Middle frontal gyrus (tissue), 1 donor: ENCODE measurements around the gene MAEA.
"Not testable (repeated sequence)": the region's sequence is repeated elsewhere in the genome, so short reads cannot be mapped to it uniquely, and the experiment has no call there.

Source experiments
- DNase-seq: peaks from one replicate; pipeline ENCODE4 v3.0.0-alpha.2; 2015; ENCODE audit warnings: low spot score; ENCODE audit errors: extremely low spot score

MAEA gene

DNA sequence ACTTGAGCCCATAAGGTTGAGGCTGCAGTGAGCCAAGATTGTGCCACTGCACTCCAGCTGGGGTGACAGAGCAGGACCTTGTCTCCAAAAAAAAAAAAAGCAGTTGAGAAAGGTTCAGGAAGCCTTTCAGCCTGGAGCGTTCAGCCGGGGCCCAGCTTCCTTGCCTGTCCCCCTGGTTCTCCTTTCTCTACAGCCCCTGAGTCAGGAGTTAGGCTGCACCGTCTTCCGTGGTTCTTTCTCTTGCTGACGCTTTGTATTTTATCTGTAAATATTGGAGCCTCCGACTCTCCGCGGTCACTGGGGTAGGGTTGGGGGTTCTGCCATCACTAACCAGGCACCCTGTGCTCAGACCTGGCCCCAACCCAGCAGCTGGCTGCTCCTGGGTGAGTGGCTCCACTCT is 43.6 kb downstream of the MAEA start:
- DNase-seq, result no peak

DNA sequence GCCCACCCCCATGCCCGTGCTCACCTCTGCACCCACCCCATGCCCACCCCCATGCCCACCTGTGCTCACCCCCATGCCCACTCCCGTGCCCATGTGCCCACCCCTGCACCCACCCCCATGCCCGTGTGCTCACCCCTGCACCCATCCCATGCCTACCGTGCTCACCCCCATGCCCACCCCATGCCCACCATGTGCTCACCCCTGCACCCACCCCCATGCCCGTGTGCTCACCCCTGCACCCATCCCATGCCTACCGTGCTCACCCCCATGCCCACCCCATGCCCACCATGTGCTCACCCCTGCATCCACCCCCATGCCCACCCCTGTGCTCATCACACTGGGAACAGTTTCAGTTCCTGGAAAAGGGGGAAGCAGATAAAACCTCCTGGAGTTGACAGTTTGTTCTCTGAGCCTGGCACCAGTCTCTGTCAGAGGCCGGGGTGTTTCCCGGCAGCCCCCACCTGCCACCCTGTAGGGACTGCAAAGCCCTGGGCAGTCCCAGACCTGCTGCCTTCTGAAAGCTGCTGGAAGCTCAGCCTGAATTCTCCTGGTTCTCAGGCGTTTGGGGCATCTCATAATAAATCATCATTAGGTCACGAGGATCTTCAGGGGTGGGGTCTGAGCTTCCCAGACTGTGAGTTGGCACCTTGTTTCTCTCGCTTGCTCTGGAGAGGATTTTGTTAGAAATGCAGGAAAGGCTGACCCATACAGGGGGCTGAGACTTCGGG is 44.3 kb downstream of the MAEA start:
- not testable (repeated sequence) for DNase-seq

DNA sequence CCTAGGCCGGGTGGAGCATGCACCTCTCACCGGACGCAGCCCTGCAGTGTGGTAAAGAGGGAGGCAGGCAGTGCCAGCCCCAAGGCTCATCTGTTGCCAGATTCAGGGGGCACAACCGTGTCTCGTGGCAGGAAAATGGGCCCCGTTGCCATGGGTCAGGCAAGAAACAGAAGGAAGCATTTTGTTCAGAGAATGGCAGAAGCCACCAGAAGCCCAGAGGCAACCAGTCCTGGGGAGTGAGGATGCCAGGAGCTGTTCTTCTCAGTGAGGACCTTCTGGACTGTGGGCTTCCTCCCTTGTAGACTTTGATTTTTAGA is 44.8 kb downstream of the MAEA start:
- no peak for DNase-seq

DNA sequence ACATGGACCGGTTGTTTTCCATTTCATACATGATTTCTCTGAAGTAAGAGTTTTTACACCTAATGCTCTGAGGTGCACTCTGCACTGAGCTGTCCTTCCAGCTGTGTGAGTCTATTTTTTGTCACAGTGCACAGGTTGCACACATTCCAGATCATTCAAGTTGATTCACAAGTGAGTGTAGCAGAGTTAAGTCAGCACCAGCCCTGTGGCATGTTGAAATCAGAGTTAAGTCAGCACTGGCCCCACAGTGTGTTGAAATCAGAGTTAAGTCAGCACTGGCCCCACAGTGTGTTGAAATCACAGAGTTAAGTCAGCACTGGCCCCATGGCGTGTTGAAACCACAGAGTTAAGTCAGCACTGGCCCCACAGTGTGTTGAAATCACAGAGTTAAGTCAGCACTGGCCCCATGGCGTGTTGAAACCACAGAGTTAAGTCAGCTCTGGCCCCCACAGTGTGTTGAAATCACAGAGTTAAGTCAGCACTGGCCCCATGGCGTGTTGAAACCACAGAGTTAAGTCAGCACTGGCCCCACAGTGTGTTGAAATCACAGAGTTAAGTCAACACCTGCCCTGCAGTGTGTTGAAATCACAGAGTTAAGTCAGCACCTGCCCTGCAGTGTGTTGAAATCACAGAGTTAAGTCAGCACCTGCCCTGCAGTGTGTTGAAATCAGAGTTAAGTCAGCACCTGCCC is 45.6 kb downstream of the MAEA start:
- not testable (repeated sequence) for DNase-seq

DNA sequence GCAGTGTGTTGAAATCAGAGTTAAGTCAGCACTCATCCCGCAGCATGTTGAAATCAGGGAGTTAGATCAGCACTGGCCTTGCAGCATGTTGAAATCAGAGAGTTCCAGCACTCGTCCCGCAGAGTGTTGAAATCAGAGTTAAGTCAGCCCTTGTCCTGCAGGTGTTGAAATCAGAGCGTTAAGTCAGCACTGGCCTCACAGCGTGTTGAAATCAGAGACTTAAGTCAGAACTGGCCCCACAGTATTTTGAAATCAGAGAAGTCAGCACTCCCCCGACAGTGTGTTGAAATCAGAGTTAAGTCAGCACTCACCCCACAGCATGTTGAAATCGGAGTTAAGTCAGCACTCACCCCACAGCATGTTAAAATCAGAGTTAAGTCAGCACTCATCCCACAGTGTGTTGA is 46.4 kb downstream of the MAEA start:
- DNase-seq, result no peak

DNA sequence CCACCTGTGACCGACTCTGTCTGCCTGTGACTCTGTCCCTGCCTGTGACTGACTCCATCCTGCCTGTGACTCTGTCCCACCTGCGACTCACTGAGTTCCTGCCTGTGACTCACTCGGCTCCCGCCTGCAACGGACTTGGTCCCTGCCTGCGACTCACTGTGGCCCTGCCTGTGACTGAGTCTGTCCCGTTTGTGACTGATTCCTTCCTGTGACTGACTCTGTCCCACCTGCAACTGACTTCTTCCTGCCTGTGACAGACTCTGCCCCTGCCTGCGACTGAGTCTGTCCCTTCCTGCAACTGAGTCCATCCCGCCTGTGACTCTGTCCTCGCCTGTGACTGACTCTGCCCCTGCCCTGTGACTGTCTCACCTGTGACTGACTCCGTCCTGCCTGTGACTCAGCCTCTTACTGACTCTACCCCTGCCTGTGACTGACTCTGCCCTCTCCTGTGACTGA is 47.7 kb downstream of the MAEA start:
- no peak for DNase-seq

DNA sequence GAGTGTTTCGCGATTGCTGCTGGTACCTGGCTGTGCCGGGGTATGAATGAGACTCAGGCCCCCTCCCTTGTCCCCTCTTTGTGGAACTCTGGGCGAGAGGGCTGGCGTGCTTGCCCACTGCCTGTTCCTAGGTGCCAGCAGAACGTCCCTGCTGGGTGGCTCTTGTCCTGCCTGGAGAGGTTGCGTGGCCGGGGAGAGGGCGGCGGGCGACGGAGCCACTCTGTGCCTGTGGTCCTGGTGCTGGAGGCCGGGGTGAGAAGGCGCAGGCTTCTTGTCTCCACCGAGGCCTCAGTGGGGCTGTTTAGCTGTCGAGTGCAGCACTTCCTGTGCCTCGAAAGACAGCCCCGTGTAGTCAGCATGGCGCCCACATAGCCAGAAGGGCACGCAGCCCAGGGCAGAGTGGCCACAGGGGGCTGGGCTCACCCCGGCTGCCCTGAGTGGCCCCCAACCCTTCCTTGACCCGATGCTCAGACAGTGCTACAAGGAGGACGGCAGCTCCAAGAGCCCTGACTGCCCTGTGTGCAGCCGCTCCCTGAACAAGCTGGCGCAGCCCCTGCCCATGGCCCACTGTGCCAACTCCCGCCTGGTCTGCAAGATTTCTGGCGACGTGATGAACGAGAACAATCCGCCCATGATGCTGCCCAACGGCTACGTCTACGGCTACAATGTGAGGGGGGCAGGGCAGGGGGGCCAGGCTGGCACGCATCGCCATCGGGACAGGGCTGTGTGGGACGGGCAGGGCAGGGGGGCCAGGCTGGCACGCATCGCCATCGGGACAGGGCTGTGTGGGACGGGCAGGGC is 48.5 kb downstream of the MAEA start:
- DNase-seq, result no peak

DNA sequence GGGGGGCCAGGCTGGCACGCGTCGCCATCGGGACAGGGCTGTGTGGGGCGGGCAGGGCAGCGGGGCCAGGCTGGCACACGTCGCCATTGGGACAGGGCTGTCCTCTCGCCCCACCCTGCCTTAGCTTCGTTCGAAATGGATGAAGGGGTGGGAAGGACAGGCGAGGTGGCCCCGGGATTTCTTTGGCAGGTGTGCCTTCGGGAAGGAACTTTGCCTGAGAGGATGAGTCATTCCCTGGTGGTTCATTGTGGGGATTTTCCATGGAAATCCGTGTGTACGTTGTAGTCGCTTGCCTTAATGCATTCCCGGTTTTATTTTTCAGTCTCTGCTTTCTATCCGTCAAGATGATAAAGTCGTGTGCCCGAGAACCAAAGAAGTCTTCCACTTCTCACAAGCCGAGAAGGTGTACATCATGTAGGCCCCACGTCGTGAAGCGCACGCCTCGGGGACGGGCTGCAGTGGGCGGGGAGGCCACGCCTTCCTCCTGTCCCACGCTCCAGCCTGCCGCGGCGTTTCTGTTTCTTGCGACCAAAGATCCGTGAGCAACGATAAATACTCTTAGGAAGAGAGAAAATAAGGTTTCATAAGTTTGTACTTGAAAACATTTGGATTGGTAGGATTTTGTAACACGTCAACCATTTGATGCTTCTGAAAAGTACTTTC is 49.2 kb downstream of the MAEA start:
- DNase-seq, result no peak

DNA sequence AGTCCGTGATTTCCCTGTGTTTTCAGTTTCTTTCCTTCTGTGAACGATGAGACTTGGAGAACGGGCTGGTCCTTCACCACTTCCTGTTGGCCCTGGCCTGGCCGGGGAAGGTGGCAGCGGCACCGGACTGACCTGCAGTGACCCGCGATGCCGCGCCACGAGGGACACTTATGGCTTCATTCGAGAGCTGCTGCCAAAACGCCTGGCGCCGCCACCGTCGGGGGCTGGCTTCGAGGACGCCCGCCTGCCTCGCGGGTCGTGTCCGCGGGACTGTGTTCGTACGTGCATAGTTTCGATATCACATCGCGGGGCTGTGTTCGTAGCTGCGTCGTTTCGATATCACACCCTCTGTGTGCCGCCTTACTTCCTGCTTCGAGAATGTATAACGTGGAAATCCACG is 49.8 kb downstream of the MAEA start:
- DNase-seq, result no peak

DNA sequence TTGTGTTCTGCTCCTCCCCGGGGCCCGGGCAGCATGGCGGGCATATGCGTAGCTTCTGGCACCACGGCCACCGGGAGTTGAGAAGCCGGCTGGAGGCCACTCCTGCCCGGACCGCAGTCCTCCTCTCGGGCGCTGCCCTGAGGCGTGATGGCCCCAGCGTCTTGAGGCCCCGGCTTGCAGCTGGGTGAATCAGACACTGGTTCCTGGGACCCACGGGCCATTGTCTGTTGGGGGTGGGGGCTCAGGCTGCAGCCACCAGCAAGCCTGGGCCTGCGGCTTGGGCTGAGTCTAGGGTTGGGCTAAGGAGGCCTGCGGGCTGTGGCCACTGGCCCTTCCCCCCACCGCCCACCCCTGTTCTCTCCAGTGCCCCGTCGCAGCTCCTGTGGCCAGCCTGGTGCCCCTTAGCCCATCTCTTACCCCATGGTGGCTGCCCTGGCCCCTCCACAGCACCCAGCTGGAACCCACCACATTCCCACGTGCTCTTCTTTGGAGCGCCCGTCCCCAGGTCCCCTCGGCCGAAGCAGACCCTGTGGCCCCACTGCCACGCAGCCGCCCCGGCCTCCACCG is 50.6 kb downstream of the MAEA start:
- no peak for DNase-seq

DNA sequence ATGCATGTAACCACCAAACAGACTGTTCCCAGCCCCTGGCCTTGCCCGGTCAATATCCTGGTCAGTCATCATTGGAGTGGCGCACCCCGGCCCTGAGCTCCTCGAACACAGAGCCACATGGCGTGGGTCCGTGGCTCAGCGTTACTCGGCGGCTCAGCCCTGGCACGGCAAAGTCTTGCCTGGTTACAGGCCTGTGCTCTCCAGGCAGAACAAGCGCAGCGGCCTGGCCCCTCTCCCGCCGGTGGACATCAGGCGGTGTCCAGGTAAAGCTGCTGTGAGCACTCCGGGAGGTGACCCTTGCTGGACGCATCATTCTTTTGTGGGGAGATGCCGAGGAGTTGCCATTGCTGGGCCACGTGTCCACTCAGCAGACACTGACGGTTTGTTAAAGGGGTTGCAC is 51.2 kb downstream of the MAEA start:
- DNase-seq, result no peak

DNA sequence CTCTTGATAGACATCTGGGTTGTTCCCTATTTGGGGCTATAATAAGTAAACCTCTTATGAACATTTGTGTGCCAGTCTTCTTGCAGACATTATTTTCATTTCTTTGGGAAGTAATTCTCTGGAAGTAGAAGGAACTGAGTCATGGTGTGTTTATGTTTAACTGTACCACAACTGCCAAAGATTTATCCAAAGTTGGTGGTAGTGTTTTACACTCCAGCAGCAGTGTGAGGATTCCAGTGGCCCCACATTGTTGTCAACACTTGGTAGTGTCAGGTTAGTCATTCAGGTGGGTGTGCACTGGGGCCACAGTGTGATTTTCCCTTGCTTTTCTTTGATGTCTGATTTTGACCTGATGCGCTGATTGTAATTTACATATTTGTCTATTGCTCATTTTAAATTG is 52.3 kb downstream of the MAEA start:
- DNase-seq, result no peak

DNA sequence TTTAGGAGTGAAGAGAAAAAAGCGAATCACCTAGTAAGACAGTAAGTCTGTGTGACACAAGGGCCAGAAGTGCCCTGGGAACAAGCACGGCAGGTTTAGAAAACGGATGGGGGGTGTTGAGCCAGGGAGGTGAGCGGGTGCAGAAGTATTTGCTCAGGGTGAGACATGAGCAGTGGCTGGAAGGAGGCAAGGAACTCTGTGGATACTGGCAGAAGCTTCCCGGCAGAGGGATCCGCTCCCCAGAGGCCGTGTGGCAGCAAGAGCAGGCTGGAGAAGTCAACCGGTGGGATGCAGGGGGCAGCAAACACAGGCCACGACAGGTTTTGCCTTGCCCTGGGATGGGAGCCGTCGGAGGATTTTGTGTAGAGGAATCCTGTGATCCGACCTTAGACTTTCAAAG is 55.0 kb downstream of the MAEA start:
- DNase-seq, result no peak

DNA sequence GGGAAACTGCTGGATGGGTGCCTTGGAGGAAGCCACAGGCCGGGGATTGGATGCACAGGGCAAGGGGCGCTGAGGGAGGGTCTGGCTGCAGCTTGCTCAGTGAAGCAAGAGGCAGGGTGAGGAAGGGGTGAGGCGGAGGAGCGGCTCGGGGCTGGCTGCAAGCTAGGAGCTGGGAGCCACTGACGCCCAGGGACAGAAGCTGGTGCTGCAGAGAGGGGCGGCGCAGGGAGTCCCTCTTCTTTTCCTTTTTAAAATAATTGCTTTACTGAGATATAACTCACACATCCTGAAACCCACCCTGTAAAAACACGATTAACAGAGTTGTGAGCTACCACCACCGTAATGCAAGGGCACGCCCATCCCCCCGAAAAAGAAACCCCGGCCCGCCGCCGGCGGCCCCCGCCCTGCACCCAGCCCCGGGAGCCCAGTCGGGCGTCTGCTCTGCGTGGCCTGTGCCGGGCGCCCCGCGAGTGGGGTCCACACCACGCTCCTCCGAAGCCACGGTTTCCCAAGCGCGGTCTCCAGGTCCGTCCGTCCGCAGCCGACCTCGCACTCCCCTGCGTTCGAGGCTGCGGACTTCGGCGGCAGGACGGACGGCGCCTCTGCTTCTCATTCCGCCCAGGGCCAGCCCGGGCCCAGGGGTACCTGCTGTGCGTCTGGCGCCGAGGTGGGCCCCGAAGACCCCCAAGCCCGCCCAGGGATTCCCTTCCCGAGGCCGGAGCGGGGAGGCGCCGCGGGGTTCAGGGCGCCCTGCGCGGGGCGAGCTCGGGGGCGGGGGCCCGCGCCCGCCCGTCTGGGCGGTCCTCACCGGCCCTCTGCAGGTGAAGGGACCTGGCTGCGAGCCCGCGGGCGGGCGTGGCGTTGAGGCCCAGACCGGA is 56.5 kb downstream of the MAEA start:
- DNase-seq, result no peak

DNA sequence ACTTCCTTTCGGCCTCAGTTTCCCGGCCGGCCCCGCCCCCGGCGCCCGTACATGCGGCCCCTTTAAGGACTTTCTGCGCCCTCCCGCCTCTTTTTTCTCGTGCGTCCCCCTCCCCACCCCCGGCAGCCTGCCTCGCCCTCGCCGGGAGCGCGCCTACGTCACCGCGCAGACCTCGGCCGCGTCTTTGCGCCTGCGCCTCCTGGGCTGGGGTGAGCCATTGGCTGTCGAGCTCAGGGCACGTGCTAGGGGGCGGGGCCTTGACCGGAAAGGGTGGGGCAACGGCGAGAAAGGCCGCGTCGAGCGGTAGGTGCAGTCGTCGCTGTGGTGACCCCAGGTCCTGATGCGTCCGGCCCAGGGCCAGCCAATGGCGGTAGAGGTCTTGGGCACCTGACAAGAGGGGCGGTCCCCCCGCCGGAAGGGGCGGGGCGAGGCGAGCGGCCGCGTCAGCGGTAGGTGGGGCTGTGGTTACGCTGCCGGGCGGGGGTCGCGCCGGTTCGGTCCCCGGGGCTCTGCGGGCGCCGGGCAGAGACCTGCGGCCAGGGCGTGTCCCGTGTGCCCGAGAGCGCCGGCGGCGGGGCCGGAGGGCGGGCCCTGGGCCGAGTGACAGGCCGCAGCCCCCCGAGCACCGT is 57.2 kb downstream of the MAEA start, which contains the start of gene UVSSA:
TSS of gene UVSSA (plus strand) at position 428 of the 629 bp plus-strand sequence. CDS start 884 bp downstream, outside the sequence.
- peak; percentile 97 for DNase-seq

DNA sequence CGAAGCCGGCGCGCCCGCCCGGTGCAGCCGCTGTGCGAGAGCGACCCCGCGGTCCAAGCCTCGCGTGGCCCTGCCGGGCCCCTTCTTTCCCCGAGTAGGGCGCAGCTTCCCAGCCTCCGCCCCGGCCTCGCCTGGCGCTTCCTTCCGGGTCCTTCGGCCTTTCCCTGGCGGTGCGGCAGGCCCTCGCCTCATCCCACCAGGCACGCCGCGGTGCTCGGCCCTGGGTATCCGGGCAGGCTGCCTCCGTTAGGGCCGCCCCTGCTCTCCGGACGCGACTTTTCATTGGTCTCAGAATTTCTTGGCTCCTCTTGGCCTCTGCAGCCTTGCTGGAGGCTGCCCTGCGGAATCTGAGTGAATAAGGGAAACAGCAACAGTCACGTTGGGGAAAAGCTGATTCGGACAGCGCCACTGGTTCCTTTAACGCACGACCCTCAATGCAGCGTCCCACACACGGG is 57.7 kb downstream of the MAEA start:
- DNase-seq, result no peak

DNA sequence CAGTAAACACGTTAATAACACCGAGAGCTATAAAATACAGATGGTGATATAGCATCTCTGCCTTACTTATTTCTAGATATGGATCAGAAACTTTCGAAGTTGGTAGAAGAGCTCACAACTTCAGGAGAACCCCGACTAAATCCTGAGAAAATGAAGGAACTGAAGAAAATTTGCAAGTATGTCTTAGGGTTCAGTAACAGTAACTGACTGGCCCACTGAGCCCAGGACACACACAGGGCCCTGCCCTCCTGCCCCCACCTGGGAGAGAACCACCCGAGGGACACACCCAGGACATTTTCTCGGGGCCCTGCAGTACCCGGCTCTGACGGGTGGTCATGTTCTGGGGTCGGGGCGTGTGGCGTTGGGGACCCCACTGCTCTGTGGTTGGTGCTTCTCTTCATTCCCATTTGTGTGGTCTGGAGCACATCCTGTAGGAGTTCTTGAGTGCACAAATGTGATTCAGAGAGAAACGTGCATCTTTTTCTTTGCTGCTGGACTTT is 58.4 kb downstream of the MAEA start:
- DNase-seq, result no peak

DNA sequence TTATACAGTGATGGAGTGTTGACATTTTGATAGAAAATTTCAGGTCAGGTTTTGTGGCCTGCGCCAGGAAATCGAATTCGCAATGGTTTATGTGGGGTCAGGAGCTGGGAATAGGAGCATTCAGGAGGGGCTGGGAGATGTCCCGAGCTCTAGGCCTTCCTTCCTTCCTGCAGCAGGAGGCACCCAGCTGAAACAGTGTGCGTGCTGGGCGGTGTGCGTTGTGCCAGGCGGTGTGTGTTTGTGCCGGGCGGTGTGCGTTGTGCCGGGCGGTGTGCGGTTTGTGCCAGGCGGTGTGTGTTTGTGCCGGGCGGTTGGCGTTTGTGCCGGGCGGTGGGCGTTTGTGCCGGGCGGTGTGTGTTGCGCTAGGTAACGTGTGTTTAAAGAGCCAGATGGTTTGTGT is 59.1 kb downstream of the MAEA start:
- no peak for DNase-seq

DNA sequence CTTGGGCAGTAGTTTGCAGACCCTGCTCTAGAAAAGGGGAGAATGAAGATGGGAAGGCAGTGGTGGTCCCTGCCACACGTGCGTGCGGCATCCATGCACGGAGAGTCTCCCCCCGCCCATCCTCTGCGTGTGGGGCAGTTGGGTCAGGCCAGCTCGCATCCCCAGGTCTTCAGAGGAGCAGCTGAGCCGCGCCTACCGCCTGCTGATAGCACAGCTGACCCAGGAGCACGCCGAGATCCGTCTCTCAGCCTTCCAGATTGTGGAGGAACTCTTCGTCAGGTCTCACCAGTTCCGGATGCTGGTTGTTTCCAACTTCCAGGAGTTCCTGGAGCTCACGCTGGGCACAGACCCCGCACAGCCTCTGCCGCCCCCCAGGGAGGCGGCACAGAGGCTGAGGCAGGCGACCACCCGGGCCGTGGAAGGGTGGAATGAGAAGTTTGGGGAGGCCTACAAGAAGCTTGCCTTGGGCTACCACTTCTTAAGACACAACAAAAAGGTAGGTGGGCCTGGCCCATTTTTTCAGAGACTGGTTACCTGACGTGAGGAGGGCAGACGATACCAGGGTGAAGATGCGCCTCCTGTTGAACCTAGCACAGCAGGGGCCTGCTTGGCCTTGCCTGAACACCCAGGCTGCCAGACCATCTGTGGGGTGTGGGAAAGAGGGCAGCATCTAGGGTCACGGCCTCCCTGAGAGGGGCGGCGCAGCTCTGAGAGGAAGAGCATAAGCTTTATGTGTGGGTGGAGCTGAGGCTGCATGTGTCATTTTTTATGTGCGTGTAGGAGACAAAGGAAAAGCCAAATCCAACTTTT is 59.9 kb downstream of the MAEA start:
- DNase-seq, result no peak
